ENCODE results near the gene GPR82.

GPR82 gene

DNA sequence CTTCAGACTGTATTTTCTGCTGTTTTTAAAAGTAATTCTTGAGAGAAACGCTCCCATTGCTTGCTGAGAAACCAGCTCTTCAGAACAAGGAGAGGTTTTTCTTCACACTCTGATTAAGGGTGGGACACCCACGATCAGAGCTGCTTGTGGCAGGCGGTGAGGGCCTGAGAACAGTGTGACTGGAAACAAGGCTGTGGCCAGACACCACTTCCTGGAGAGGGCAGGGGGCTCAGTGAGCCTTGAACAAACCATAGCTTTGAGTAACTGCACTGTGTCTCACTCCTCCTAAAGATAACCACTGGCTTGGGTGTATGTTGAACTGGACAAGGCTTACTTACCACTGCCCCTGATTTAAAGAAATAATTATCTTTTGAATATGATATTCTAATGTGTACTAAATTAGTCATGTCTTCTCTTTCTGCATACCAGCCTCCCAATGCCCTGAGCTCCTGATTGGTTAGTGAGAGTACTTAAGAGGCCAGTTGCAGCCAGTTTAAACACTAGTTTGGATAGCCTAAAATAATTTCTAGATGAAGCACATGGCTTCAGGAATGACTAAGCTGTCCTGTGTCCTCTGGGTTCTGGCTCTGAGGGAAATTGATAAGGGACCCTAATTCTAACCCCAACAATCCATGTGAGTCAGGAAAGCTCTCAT lies 3.7 kb upstream of the GPR82 start:
- DNase-seq = no peak

DNA sequence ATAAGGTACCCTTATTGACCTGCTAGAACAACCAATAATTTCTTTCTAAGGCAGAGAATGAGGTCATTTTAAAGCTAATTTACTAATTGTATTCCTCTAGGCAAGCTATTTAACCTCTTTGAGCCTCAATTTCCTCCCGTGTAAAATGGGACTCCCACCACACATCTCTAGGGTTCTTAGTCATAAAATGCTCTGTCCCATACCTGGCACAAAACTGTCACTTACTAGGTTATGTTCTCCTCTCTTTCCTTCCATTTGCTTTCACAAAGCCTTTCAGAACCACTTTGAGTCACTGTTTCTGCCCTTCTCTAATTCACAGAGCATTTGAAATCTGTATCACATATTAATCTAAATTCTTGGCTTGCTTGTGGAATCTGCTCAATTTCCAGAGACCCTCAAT lies 2.4 kb upstream of the GPR82 start:
- DNase-seq = no peak

DNA sequence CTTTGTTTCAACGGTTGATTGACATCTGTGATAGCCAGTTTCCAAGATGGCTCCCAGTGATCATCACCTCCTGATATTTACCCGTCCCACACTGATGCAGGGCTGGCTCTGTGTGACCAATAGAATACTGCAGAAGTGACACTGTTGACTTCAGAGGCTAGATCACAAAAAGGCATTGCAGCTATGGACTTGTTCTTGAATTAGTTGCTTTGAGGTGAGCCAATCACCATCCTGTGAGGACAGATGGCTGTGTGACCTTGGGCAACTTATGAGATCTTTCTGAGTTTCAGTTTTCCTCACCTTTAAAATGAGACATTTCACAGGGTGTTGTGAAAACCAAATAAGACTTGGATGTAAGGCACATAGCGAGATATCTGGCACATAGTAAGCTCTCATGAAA lies 1.8 kb upstream of the GPR82 start:
- no peak for DNase-seq

GRCh38 chrX:41722816-41723618 lies 964 bp upstream of the GPR82 start:
- DNase-seq = no peak

- DNase-seq = no peak
Observed at GRCh38 chrX:41728125-41728524, 4.1 kb downstream of the GPR82 start.

- DNase-seq = no peak
Observed at GRCh38 chrX:41730081-41730480, 6.1 kb downstream of the GPR82 start.

GRCh38 chrX:41732260-41732659 lies 8.3 kb downstream of the GPR82 start:
- no peak for DNase-seq

DNA sequence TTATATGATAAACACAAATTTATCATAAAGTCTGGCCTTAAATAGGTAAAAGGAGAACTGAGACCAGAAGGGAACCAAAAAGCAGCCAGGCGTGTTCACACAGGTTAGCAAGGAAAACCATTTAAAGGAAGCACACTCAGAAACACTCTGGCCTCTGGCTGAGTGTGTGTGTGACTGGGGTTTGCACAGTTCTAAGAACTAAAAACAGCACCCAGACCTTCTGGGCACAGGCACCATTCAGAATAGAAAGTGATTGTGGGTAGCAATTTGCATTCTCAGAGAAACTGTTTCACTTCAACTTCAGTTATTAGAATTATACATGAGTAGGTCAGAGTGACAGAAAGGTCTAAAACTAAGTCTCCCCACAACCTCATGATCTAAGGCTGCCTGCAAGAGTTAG lies 10.0 kb downstream of the GPR82 start:
- no peak for DNase-seq

DNA sequence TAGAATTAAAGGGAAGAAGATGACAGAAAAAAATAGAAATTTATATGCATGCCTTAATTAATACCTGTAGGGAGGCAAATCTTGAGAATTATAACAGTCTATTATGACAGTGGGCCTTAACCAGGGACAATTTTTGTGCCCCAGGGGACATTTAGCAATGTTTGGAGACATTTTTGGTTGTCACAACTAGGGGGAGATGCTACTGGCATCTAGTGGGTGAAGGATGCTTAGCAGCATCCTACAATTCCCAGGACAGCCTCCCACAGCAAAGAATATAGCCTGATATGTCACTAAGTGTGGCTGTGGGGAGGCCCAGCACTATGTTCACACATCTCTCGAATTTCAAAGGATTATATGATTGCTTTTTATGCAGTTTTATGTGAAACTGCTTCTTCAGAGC lies 10.5 kb downstream of the GPR82 start:
- DNase-seq = no peak

- no peak for DNase-seq
Observed at GRCh38 chrX:41737065-41737464, 13.1 kb downstream of the GPR82 start.

DNA sequence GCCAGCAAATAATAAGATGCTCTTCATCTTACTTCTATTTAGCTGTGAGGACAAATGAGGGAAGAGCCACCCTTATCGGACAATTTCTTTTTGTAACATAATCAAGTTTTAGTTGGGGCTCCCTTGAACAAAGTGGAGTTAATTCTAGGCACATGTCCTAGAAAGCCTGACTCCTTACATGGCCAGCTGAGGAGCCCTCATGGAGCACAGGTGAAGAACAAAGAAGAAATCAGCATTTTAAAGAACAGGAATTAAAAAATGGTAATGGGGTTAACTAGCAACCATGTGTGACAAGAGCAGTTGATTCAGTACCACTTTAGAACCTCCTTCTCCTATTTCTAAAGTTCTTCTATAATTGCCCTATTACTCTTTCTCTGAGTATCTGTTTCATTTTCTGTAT lies 15.9 kb downstream of the GPR82 start:
- DNase-seq = no peak

- DNase-seq = no peak
Observed at GRCh38 chrX:41750716-41751115, 26.7 kb downstream of the GPR82 start.

GRCh38 chrX:41758401-41758800 lies 34.4 kb downstream of the GPR82 start:
- DNase-seq = no peak

- no peak for DNase-seq
Observed at GRCh38 chrX:41759817-41760216, 35.8 kb downstream of the GPR82 start.

DNA sequence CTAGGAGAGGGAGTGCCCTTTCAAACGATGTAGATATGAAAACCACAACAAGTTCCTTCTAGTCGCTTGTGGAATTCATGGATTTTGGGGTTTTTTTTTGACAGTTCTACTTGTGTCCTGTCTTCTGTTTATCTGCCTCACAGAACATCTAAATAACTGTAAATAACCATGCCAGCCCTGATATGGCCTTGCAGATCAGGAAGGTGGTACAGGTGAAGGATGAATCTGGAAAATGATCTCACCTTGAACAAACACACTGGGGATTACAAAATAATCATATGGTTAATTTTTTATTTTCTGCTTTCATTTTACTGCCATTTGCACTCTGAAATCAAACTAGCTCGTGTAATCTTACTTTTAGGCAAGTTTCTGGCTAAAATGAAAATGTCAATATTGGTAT lies 37.2 kb downstream of the GPR82 start:
- DNase-seq = no peak

GRCh38 chrX:41761702-41762101 lies 37.7 kb downstream of the GPR82 start:
- no peak for DNase-seq

DNA sequence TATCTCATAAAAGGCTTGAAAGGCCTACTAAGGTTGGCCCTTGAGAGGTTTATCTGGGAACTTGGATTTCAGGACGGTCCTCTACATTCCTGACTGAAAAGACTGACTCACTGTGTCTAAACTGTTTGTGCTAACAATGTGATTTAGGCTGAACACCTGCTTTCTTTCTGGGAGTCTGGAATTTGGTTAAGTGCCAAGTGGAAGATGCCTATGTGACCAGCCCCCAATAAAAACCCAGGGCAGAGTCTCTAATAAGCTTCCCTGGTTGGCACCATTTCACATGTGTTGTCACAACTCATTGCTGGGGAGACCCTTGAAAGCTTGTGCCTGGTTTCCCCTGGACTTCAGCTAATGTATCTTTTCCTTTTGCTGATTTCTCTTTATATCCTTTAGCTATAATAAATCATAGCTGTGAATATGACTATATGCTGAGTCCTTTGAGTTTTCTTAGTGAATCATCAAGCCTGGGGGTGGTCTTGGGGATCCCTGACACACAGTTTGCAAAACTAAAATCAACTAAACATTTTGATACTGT lies 55.1 kb downstream of the GPR82 start:
- no peak for DNase-seq
